ENCODE measurements around the gene PELI2. TPM values are rescaled to one million over a fixed set of nuclear protein-coding genes. Genes with fewer than 3 reads are reported as not detected.

Gene PELI2
- total RNA-seq, 2 donors from 2014 or later: 22.2 to 28.3 TPM

DNA sequence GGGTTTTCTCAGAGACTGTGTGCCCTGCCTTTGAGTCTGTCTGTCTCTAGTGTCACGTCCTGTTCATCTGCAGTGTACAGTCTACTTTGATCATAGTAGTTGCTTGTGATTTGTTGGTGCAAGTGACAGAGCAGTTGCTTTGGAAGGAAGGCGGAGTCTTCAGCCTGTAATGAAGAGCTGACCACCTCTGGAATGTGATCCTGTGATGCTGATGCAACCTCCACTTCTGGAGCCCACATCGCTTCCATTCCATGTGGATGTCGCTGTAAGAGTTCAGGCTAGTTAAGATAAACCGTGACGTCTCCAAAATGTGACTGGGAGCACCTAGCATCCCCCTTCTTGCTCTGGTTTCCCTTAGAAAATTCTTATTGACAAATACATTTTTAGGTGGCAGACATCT lies 51.8 kb downstream of the PELI2 start:
- no peaks in the 10 kb centered on the region for H3K36me3 ChIP-seq
- ATAC-seq (ENCODE audit: insufficient number of reproducible peaks, low FRiP score, low read depth) (no peak), DNase-seq (ENCODE audit: low spot score) (no peak)
- peaks cover 7% of the 10 kb centered on the region for H3K9me3 ChIP-seq
- H3K27me3 ChIP-seq (replicated peaks; ENCODE audit: insufficient read depth): no peaks in the 10 kb centered on the region
- no peak for TF ChIP-seq CTCF (IDR thresholded peaks at IDR 0.05)
- H3K4me1 ChIP-seq (ENCODE audit: control insufficient read depth in 1 of 2, low read depth in 2 of 2): peaks cover 4 to 18% of the 10 kb centered on the region in 2 donors
- H3K4me3 ChIP-seq: no peak overlapping the region
- H3K27ac ChIP-seq: no peak overlapping the region

- DNase-seq (ENCODE audit: low spot score) (no peak), ATAC-seq (ENCODE audit: insufficient number of reproducible peaks, low FRiP score, low read depth) (no peak)
- H3K9me3 ChIP-seq: peaks cover 3% of the 10 kb centered on the region
- peaks cover 4 to 18% of the 10 kb centered on the region in 2 donors for H3K4me1 ChIP-seq (ENCODE audit: control insufficient read depth in 1 of 2, low read depth in 2 of 2)
- no peak for TF ChIP-seq CTCF (IDR thresholded peaks at IDR 0.05)
- H3K36me3 ChIP-seq: no peaks in the 10 kb centered on the region
- H3K27ac ChIP-seq: no peak overlapping the region
- H3K4me3 ChIP-seq: no peak overlapping the region
- H3K27me3 ChIP-seq (replicated peaks; ENCODE audit: insufficient read depth): no peaks in the 10 kb centered on the region
Observed at GRCh38 chr14:56170877-56171422, 52.7 kb downstream of the PELI2 start.

GRCh38 chr14:56172074-56172473 lies 53.9 kb downstream of the PELI2 start:
- DNase-seq (ENCODE audit: low spot score) (no peak), ATAC-seq (ENCODE audit: insufficient number of reproducible peaks, low FRiP score, low read depth) (no peak)
- H3K4me1 ChIP-seq (ENCODE audit: control insufficient read depth in 1 of 2, low read depth in 2 of 2): peaks cover 4 to 18% of the 10 kb centered on the region in 2 donors
- no peaks in the 10 kb centered on the region for H3K36me3 ChIP-seq
- H3K27me3 ChIP-seq (replicated peaks; ENCODE audit: insufficient read depth): no peaks in the 10 kb centered on the region
- H3K4me3 ChIP-seq: no peak overlapping the region
- no peaks in the 10 kb centered on the region for H3K9me3 ChIP-seq
- no peak overlapping the region for H3K27ac ChIP-seq
- no peak for TF ChIP-seq CTCF (IDR thresholded peaks at IDR 0.05)

- H3K36me3 ChIP-seq: no peaks in the 10 kb centered on the region
- ATAC-seq (ENCODE audit: insufficient number of reproducible peaks, low FRiP score, low read depth): no peak
- no peaks in the 10 kb centered on the region for H3K9me3 ChIP-seq
- H3K27me3 ChIP-seq (replicated peaks; ENCODE audit: insufficient read depth): no peaks in the 10 kb centered on the region
- peaks cover 4 to 18% of the 10 kb centered on the region in 2 donors for H3K4me1 ChIP-seq (ENCODE audit: control insufficient read depth in 1 of 2, low read depth in 2 of 2)
- no peak for TF ChIP-seq CTCF (IDR thresholded peaks at IDR 0.05)
- peak overlapping the region in 1 of 2 donors; percentile 11 for H3K27ac ChIP-seq
- DNase-seq (ENCODE audit: low spot score): no peak
- no peak overlapping the region for H3K4me3 ChIP-seq
Observed at GRCh38 chr14:56172571-56172971, 54.4 kb downstream of the PELI2 start.

DNA sequence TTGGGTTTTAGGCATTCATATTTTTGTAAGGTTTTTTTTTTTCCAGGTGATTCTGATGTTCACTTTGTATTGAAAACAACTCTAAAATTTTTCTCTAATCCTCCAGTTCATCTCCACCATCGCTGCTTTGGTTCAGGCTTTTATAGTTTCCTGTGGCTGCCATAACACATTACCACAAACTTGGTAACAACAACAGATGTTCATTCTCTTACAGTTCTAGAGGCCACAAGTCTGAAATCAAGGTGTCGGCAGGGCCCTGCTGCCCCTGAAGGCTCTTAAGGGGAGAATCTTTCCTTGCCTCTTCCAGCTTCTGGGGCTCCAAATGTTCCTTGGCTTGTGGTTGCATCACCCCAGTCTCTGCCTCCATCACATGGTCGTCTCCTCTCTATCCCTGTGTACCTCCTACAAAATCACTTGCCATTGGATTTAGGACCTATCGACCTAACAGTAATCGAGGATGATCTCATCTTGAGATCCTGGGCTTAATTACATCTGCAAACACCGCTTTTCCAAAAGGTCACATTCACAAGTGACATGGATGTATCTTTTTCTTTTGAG lies 55.2 kb downstream of the PELI2 start:
- Histone ChIP-seq H3K4me1 (ENCODE audit: control insufficient read depth in 1 of 2, low read depth in 2 of 2) (peaks cover 4 to 14% of the 10 kb centered on the region in 2 donors), H3K36me3 (no peaks in the 10 kb centered on the region), H3K9me3 (no peaks in the 10 kb centered on the region), H3K27me3 (replicated peaks; ENCODE audit: insufficient read depth) (no peaks in the 10 kb centered on the region), H3K27ac (no peak overlapping the region), H3K4me3 (no peak overlapping the region)
- no peak for TF ChIP-seq CTCF (IDR thresholded peaks at IDR 0.05)
- ATAC-seq (ENCODE audit: insufficient number of reproducible peaks, low FRiP score, low read depth) (no peak), DNase-seq (ENCODE audit: low spot score) (no peak)

Data from thoracic aorta (tissue), 2 donors.